ENCODE measurements around the gene PLIN1. TPM values are rescaled to one million over a fixed set of nuclear protein-coding genes. Genes with fewer than 3 reads are reported as not detected.

PLIN1 gene
- total RNA-seq, 2 donors from 2014 or later, result 13.0 to 277 TPM

GRCh38 chr15:89670971-89671560 lies 8.1 kb downstream of the PLIN1 start:
- WGBS, 2 donors, result 85 to 92% methylated on average over 5 to 11 of the region's 12 CpGs
- TF ChIP-seq POLR2A (IDR thresholded peaks at IDR 0.05) (no peak), CTCF (IDR thresholded peaks at IDR 0.05) (no peak)
- DNase-seq (no peak), ATAC-seq (no peak)
- H3K27ac ChIP-seq, result no peak overlapping the region
- no peaks in the 10 kb centered on the region for H3K36me3 ChIP-seq (replicated peaks in 1 of 2; ENCODE audit: insufficient read depth in 1 of 2, low read depth in 2 of 2)
- H3K27me3 ChIP-seq, result no peaks in the 10 kb centered on the region
- H3K4me1 ChIP-seq, result peaks cover under 1% of the 10 kb centered on the region
- H3K9me3 ChIP-seq, result no peaks in the 10 kb centered on the region
- intact Hi-C loops (cut with DNase I), result no loop called here
- H3K4me3 ChIP-seq, result no peak overlapping the region

GRCh38 chr15:89669941-89670340 lies 9.2 kb downstream of the PLIN1 start:
- no peak for TF ChIP-seq CTCF (IDR thresholded peaks at IDR 0.05)
- TF ChIP-seq POLR2A (IDR thresholded peaks at IDR 0.05), result no peak
- Histone ChIP-seq H3K27me3 (no peaks in the 10 kb centered on the region), H3K9me3 (no peaks in the 10 kb centered on the region), H3K4me1 (peaks cover 6% of the 10 kb centered on the region), H3K27ac (no peak overlapping the region), H3K4me3 (no peak overlapping the region), H3K36me3 (replicated peaks in 1 of 2; ENCODE audit: insufficient read depth in 1 of 2, low read depth in 2 of 2) (no peaks in the 10 kb centered on the region)
- 89% methylated on average over 15 of the region's 15 CpGs; no CpG with 5 or more reads in 1 of the 2 donors for WGBS, 2 donors
- intact Hi-C loops (cut with DNase I), result no loop called here
- ATAC-seq, result no peak
- DNase-seq, result no peak

GRCh38 chr15:89669309-89669865 lies 9.8 kb downstream of the PLIN1 start:
- no peak for ATAC-seq
- WGBS, 2 donors, result 65 to 83% methylated on average over 6 to 9 of the region's 9 CpGs
- no peaks in the 10 kb centered on the region for H3K36me3 ChIP-seq (replicated peaks in 1 of 2; ENCODE audit: insufficient read depth in 1 of 2, low read depth in 2 of 2)
- no peaks in the 10 kb centered on the region for H3K9me3 ChIP-seq
- no peak for TF ChIP-seq CTCF (IDR thresholded peaks at IDR 0.05)
- no peak for TF ChIP-seq POLR2A (IDR thresholded peaks at IDR 0.05)
- DNase-seq, result no peak
- H3K27me3 ChIP-seq, result no peaks in the 10 kb centered on the region
- peaks cover 8% of the 10 kb centered on the region for H3K4me1 ChIP-seq
- no peak overlapping the region for H3K4me3 ChIP-seq
- intact Hi-C loops (cut with DNase I), result no loop called here
- H3K27ac ChIP-seq, result no peak overlapping the region

GRCh38 chr15:89668171-89668570 lies 11.0 kb downstream of the PLIN1 start:
- Histone ChIP-seq H3K36me3 (replicated peaks in 1 of 2; ENCODE audit: insufficient read depth in 1 of 2, low read depth in 2 of 2) (no peaks in the 10 kb centered on the region), H3K9me3 (no peaks in the 10 kb centered on the region), H3K27me3 (no peaks in the 10 kb centered on the region), H3K4me1 (peaks cover 10% of the 10 kb centered on the region), H3K4me3 (no peak overlapping the region), H3K27ac (no peak overlapping the region)
- DNase-seq (no peak), ATAC-seq (no peak)
- no peak for TF ChIP-seq CTCF (IDR thresholded peaks at IDR 0.05)
- TF ChIP-seq POLR2A (IDR thresholded peaks at IDR 0.05), result no peak
- 84 to 97% methylated on average over 3 of the region's 3 CpGs for WGBS, 2 donors
- intact Hi-C loops (cut with DNase I), result no loop called here

GRCh38 chr15:89667706-89667960 lies 11.5 kb downstream of the PLIN1 start:
- WGBS, 2 donors, result 90 to 99% methylated on average over 7 of the region's 7 CpGs
- ATAC-seq (no peak), DNase-seq (no peak)
- H3K4me1 ChIP-seq, result peaks cover 14% of the 10 kb centered on the region
- no peaks in the 10 kb centered on the region for H3K9me3 ChIP-seq
- H3K4me3 ChIP-seq, result no peak overlapping the region
- no peaks in the 10 kb centered on the region for H3K36me3 ChIP-seq (replicated peaks in 1 of 2; ENCODE audit: insufficient read depth in 1 of 2, low read depth in 2 of 2)
- H3K27ac ChIP-seq, result no peak overlapping the region
- intact Hi-C loops (cut with DNase I), result no loop called here
- TF ChIP-seq CTCF (IDR thresholded peaks at IDR 0.05) (no peak), POLR2A (IDR thresholded peaks at IDR 0.05) (no peak)
- H3K27me3 ChIP-seq, result no peaks in the 10 kb centered on the region

All from body of pancreas (tissue), 4 donors.